ENCODE measurements around the gene MRPL11. TPM values are rescaled to one million over a fixed set of nuclear protein-coding genes. Genes with fewer than 3 reads are reported as not detected.

The MRPL11 gene
- total RNA-seq, 1 donor, result 22.6 TPM

GRCh38 chr11:66421492-66422205, 17.0 kb downstream of the MRPL11 start:
- Histone ChIP-seq H3K4me3 (ENCODE audit: low read length) (no peak overlapping the region), H3K27me3 (ENCODE audit: insufficient read depth, low read length) (peaks cover 29% of the 10 kb centered on the region), H3K4me1 (ENCODE audit: insufficient read depth, low read length) (no peaks in the 10 kb centered on the region), H3K9me3 (ENCODE audit: low read depth, low read length) (no peaks in the 10 kb centered on the region)

GRCh38 chr11:66420671-66421476, 17.8 kb downstream of the MRPL11 start, which contains the start of gene NPAS4:
NPAS4 (plus strand) TSS chr11:66421035; CDS start chr11:66421180, 145 bp downstream.
- no peak within 1 kb of the TSS for H3K4me3 ChIP-seq (ENCODE audit: low read length)
- H3K9me3 ChIP-seq (ENCODE audit: low read depth, low read length), result no peaks in the 10 kb centered on the region
- no peaks in the 10 kb centered on the region for H3K4me1 ChIP-seq (ENCODE audit: insufficient read depth, low read length)
- H3K27me3 ChIP-seq (ENCODE audit: insufficient read depth, low read length), result peaks cover 30% of the 10 kb centered on the region

GRCh38 chr11:66419825-66420224, 18.8 kb downstream of the MRPL11 start:
- no peaks in the 10 kb centered on the region for H3K4me1 ChIP-seq (ENCODE audit: insufficient read depth, low read length)
- H3K27me3 ChIP-seq (ENCODE audit: insufficient read depth, low read length), result peaks cover 36% of the 10 kb centered on the region
- H3K4me3 ChIP-seq (ENCODE audit: low read length), result no peak overlapping the region
- no peaks in the 10 kb centered on the region for H3K9me3 ChIP-seq (ENCODE audit: low read depth, low read length)

GRCh38 chr11:66418986-66419308, 19.7 kb downstream of the MRPL11 start:
- no peak overlapping the region for H3K4me3 ChIP-seq (ENCODE audit: low read length)
- no peaks in the 10 kb centered on the region for H3K4me1 ChIP-seq (ENCODE audit: insufficient read depth, low read length)
- no peaks in the 10 kb centered on the region for H3K9me3 ChIP-seq (ENCODE audit: low read depth, low read length)
- H3K27me3 ChIP-seq (ENCODE audit: insufficient read depth, low read length), result peaks cover 37% of the 10 kb centered on the region

GRCh38 chr11:66418168-66418985, 20.3 kb downstream of the MRPL11 start:
- Histone ChIP-seq H3K4me3 (ENCODE audit: low read length) (no peak overlapping the region), H3K27me3 (ENCODE audit: insufficient read depth, low read length) (peaks cover 37% of the 10 kb centered on the region), H3K4me1 (ENCODE audit: insufficient read depth, low read length) (no peaks in the 10 kb centered on the region), H3K9me3 (ENCODE audit: low read depth, low read length) (no peaks in the 10 kb centered on the region)

GRCh38 chr11:66417000-66417399, 21.6 kb downstream of the MRPL11 start:
- Histone ChIP-seq H3K4me3 (ENCODE audit: low read length) (no peak overlapping the region), H3K27me3 (ENCODE audit: insufficient read depth, low read length) (peaks cover 37% of the 10 kb centered on the region), H3K9me3 (ENCODE audit: low read depth, low read length) (no peaks in the 10 kb centered on the region), H3K4me1 (ENCODE audit: insufficient read depth, low read length) (no peaks in the 10 kb centered on the region)

- no peak overlapping the region for H3K4me3 ChIP-seq (ENCODE audit: low read length)
- H3K9me3 ChIP-seq (ENCODE audit: low read depth, low read length), result no peaks in the 10 kb centered on the region
- no peaks in the 10 kb centered on the region for H3K4me1 ChIP-seq (ENCODE audit: insufficient read depth, low read length)
- H3K27me3 ChIP-seq (ENCODE audit: insufficient read depth, low read length), result peaks cover 36% of the 10 kb centered on the region
These were observed 23.2 kb downstream of the MRPL11 start for GRCh38 chr11:66415423-66415822.

- Histone ChIP-seq H3K27me3 (ENCODE audit: insufficient read depth, low read length) (peaks cover 38% of the 10 kb centered on the region), H3K9me3 (ENCODE audit: low read depth, low read length) (no peaks in the 10 kb centered on the region), H3K4me3 (ENCODE audit: low read length) (no peak overlapping the region), H3K4me1 (ENCODE audit: insufficient read depth, low read length) (no peaks in the 10 kb centered on the region)
These were observed 24.3 kb downstream of the MRPL11 start for GRCh38 chr11:66414120-66414934.

- H3K4me1 ChIP-seq (ENCODE audit: insufficient read depth, low read length), result peaks cover 7% of the 10 kb centered on the region
- no peak overlapping the region for H3K4me3 ChIP-seq (ENCODE audit: low read length)
- peaks cover 27% of the 10 kb centered on the region for H3K27me3 ChIP-seq (ENCODE audit: insufficient read depth, low read length)
- no peaks in the 10 kb centered on the region for H3K9me3 ChIP-seq (ENCODE audit: low read depth, low read length)
These were observed 25.5 kb downstream of the MRPL11 start for GRCh38 chr11:66413167-66413566.

GRCh38 chr11:66412110-66412509, 26.5 kb downstream of the MRPL11 start:
- H3K4me1 ChIP-seq (ENCODE audit: insufficient read depth, low read length), result peaks cover 7% of the 10 kb centered on the region
- H3K9me3 ChIP-seq (ENCODE audit: low read depth, low read length), result no peaks in the 10 kb centered on the region
- H3K27me3 ChIP-seq (ENCODE audit: insufficient read depth, low read length), result peaks cover 18% of the 10 kb centered on the region
- no peak overlapping the region for H3K4me3 ChIP-seq (ENCODE audit: low read length)

- Histone ChIP-seq H3K4me3 (ENCODE audit: low read length) (no peak overlapping the region), H3K4me1 (ENCODE audit: insufficient read depth, low read length) (peaks cover 7% of the 10 kb centered on the region), H3K9me3 (ENCODE audit: low read depth, low read length) (no peaks in the 10 kb centered on the region), H3K27me3 (ENCODE audit: insufficient read depth, low read length) (peaks cover 14% of the 10 kb centered on the region)
These were observed 27.3 kb downstream of the MRPL11 start for GRCh38 chr11:66411323-66411722.

GRCh38 chr11:66410191-66410590, 28.5 kb downstream of the MRPL11 start:
- H3K27me3 ChIP-seq (ENCODE audit: insufficient read depth, low read length), result peaks cover 11% of the 10 kb centered on the region
- H3K4me1 ChIP-seq (ENCODE audit: insufficient read depth, low read length), result peaks cover 7% of the 10 kb centered on the region
- no peaks in the 10 kb centered on the region for H3K9me3 ChIP-seq (ENCODE audit: low read depth, low read length)
- no peak overlapping the region for H3K4me3 ChIP-seq (ENCODE audit: low read length)

- Histone ChIP-seq H3K4me3 (ENCODE audit: low read length) (no peak overlapping the region), H3K27me3 (ENCODE audit: insufficient read depth, low read length) (peaks cover 7% of the 10 kb centered on the region), H3K9me3 (ENCODE audit: low read depth, low read length) (no peaks in the 10 kb centered on the region), H3K4me1 (ENCODE audit: insufficient read depth, low read length) (peaks cover 7% of the 10 kb centered on the region)
These were observed 29.4 kb downstream of the MRPL11 start for GRCh38 chr11:66409226-66409625.

GRCh38 chr11:66408488-66409214, 30.0 kb downstream of the MRPL11 start:
- Histone ChIP-seq H3K27me3 (ENCODE audit: insufficient read depth, low read length) (peaks cover 7% of the 10 kb centered on the region), H3K9me3 (ENCODE audit: low read depth, low read length) (no peaks in the 10 kb centered on the region), H3K4me3 (ENCODE audit: low read length) (no peak overlapping the region), H3K4me1 (ENCODE audit: insufficient read depth, low read length) (peaks cover 7% of the 10 kb centered on the region)
